ENCODE measurements around the gene HMGN1.

The HMGN1 gene

DNA sequence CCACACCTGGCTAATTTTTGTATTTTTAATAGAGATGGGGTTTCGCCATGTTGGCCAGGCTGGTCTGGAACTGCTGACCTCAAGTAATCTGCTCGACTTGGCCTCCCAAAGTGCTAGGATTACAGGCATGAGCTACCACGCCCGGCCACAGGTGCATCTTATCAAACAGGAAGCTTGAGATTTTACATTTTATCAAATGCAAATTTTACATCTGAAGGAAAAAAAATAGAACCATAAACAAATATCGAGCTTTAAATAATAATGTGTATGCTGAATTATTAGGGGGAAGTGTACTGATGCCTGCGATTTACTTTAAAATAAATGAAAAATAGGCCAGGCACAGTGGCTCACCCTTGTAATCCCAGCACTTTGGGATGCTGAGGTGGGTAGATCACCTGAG lies 18.9 kb downstream of the HMGN1 start:
- WGBS, 2 experiments (ENCODE audit: insufficient coverage in 2 of 2) = 88 to 94% methylated on average over 2 to 4 of the region's 6 CpGs
- no peak overlapping the region for H3K4me3 ChIP-seq (ENCODE audit: extremely low read depth, insufficient read depth, low read length, poor library complexity, severe bottlenecking)
- no peaks in the 10 kb centered on the region for H3K36me3 ChIP-seq (ENCODE audit: control insufficient read depth, insufficient read depth, low read length)
- no peak overlapping the region for H3K27ac ChIP-seq (ENCODE audit: low read depth, low read length, severe bottlenecking)
- no peaks in the 10 kb centered on the region for H3K4me1 ChIP-seq (ENCODE audit: control insufficient read depth, insufficient read depth, low read length, poor library complexity, severe bottlenecking)
- H3K9me3 ChIP-seq (ENCODE audit: control insufficient read depth, low read length) = no peaks in the 10 kb centered on the region

DNA sequence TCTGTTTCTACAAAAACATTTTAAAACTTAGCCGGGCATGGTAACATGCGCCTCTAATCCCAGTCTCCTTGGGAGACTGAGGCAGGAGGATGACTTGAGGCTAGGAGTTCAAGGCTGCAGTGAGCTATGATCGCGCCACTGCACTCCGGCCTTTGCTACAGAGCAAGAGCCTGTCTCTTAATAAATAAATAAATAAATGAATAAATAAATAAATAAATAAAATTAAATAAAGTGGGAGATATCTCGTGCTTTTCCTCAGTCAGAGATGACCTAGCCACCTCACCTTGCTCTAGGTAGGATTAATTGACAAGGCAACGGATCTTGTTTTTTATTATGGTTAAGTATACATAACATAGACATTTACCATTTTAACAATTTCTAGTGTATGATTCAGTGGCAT lies 21.2 kb downstream of the HMGN1 start:
- Histone ChIP-seq H3K27ac (ENCODE audit: low read depth, low read length, severe bottlenecking) (no peak overlapping the region), H3K9me3 (ENCODE audit: control insufficient read depth, low read length) (no peaks in the 10 kb centered on the region), H3K4me1 (ENCODE audit: control insufficient read depth, insufficient read depth, low read length, poor library complexity, severe bottlenecking) (no peaks in the 10 kb centered on the region), H3K4me3 (ENCODE audit: extremely low read depth, insufficient read depth, low read length, poor library complexity, severe bottlenecking) (no peak overlapping the region), H3K36me3 (ENCODE audit: control insufficient read depth, insufficient read depth, low read length) (no peaks in the 10 kb centered on the region)
- WGBS, 2 experiments (ENCODE audit: insufficient coverage in 2 of 2) = 85% methylated on average over 2 of the region's 7 CpGs; no CpG with 5 or more reads in 1 of the 2 experiments

DNA sequence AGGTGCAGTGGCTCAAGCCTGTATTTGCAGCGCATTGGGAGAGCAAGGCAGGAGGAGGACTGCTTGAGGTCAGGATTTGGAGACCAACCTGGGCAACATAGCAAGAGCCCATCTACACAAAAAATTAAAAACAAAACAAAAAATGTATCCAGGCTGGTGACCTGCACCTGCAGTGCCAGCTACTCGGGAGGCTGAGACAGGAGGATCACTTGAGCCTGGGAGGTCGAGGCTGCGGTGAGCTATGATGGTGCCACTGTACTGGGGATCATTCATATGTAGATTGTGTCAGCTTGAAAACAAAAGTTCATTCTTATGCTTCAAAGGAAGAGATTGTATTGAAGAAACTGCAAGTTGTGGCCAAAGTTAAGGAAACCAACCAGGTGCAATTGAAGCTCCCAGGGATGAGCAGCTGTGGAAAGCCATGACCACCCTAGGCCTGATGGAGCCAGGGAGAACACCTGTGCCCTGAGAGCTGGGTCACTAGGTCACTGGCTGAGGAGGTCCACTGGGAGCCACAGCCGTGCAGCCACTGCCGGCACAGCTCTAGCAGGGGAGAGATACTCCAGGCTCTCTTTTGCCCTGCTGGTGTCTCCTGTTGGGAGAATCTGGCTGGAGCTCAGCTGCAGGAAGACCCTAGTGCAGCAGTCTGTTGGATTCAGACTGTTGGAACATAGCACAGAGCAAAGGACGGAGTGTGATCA lies 22.1 kb downstream of the HMGN1 start:
- Histone ChIP-seq H3K4me1 (ENCODE audit: control insufficient read depth, insufficient read depth, low read length, poor library complexity, severe bottlenecking) (no peaks in the 10 kb centered on the region), H3K27ac (ENCODE audit: low read depth, low read length, severe bottlenecking) (no peak overlapping the region), H3K9me3 (ENCODE audit: control insufficient read depth, low read length) (no peaks in the 10 kb centered on the region), H3K4me3 (ENCODE audit: extremely low read depth, insufficient read depth, low read length, poor library complexity, severe bottlenecking) (no peak overlapping the region), H3K36me3 (ENCODE audit: control insufficient read depth, insufficient read depth, low read length) (no peaks in the 10 kb centered on the region)
- 87 to 90% methylated on average over 5 of the region's 7 CpGs for WGBS, 2 experiments (ENCODE audit: insufficient coverage in 2 of 2)

DNA sequence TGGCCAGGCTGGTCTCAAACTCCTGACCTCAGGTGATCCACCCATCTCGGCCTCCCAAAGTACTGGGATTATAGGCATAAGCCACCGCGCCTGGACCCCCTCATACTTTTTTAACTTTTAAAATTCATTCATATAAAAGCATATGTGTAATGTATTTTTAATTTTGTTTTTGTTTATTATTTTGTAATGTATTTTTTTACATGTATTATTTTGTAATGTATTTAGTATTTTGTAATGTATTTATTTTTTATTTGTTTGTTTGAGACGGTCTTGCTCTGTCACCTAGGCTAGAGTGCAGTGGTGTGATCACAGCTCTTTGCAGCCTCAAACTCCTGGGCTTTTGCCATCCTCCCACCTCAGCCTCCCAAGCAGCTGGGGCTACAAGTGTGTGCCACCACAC lies 23.4 kb downstream of the HMGN1 start:
- Histone ChIP-seq H3K27ac (ENCODE audit: low read depth, low read length, severe bottlenecking) (no peak overlapping the region), H3K4me1 (ENCODE audit: control insufficient read depth, insufficient read depth, low read length, poor library complexity, severe bottlenecking) (no peaks in the 10 kb centered on the region), H3K4me3 (ENCODE audit: extremely low read depth, insufficient read depth, low read length, poor library complexity, severe bottlenecking) (no peak overlapping the region), H3K36me3 (ENCODE audit: control insufficient read depth, insufficient read depth, low read length) (no peaks in the 10 kb centered on the region), H3K9me3 (ENCODE audit: control insufficient read depth, low read length) (no peaks in the 10 kb centered on the region)
- WGBS, 2 experiments (ENCODE audit: insufficient coverage in 2 of 2) = no CpG with 5 or more reads among the region's 4 CpGs

DNA sequence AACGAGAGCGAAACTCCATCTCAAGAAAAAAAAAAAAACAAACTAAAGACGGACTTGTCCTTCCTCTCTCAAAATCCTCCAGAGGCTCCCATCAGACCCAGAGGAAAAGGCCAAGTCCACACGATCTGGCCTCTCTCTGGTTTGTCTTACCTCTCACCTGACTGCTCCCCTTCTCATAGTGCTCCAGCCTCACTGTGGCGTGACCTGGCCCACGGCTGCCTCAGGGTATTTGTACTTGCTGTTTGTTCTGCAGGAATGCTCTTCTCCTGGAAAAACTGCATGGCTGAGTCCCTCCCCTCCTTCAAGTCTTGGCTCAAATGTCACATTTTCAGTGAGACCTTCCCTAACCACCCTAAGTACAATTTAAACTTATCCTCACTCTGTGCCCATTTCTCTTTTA lies 27.5 kb downstream of the HMGN1 start:
- H3K9me3 ChIP-seq (ENCODE audit: control insufficient read depth, low read length) = no peaks in the 10 kb centered on the region
- H3K4me3 ChIP-seq (ENCODE audit: extremely low read depth, insufficient read depth, low read length, poor library complexity, severe bottlenecking) = no peak overlapping the region
- peaks cover 3% of the 10 kb centered on the region for H3K4me1 ChIP-seq (ENCODE audit: control insufficient read depth, insufficient read depth, low read length, poor library complexity, severe bottlenecking)
- WGBS, 2 experiments (ENCODE audit: insufficient coverage in 2 of 2) = 92 to 93% methylated on average over 5 to 6 of the region's 6 CpGs
- no peak overlapping the region for H3K27ac ChIP-seq (ENCODE audit: low read depth, low read length, severe bottlenecking)
- no peaks in the 10 kb centered on the region for H3K36me3 ChIP-seq (ENCODE audit: control insufficient read depth, insufficient read depth, low read length)

DNA sequence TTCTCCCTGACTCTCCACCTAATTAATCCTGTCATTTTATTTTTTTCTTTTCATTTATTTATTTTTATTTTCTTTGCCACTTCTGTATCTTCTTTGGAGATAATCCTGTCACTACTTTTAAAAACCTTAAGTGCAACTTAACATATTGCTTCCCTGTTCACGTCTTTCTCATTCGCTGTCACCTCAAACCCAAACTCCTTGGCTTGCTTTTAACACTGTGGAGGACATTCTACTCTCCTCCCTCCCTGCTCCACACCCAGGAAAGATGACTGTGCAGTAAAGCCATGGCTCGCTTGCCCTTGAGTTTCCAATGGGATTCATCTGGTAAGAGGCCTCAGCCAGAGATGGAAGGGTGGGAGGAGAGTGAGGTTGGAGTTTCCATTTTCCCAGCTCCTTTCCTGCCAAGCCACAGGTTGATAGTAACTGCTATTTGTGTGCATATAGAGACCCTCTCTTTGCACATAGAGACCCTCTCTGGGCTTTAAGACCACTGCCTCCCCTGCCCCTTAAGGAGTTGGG lies 29.0 kb downstream of the HMGN1 start:
- WGBS, 2 experiments (ENCODE audit: insufficient coverage in 2 of 2) = 100% methylated on average over 2 of the region's 3 CpGs; no CpG with 5 or more reads in 1 of the 2 experiments
- Histone ChIP-seq H3K4me1 (ENCODE audit: control insufficient read depth, insufficient read depth, low read length, poor library complexity, severe bottlenecking) (peaks cover 4% of the 10 kb centered on the region), H3K36me3 (ENCODE audit: control insufficient read depth, insufficient read depth, low read length) (no peaks in the 10 kb centered on the region), H3K9me3 (ENCODE audit: control insufficient read depth, low read length) (no peaks in the 10 kb centered on the region), H3K27ac (ENCODE audit: low read depth, low read length, severe bottlenecking) (no peak overlapping the region), H3K4me3 (ENCODE audit: extremely low read depth, insufficient read depth, low read length, poor library complexity, severe bottlenecking) (no peak overlapping the region)

DNA sequence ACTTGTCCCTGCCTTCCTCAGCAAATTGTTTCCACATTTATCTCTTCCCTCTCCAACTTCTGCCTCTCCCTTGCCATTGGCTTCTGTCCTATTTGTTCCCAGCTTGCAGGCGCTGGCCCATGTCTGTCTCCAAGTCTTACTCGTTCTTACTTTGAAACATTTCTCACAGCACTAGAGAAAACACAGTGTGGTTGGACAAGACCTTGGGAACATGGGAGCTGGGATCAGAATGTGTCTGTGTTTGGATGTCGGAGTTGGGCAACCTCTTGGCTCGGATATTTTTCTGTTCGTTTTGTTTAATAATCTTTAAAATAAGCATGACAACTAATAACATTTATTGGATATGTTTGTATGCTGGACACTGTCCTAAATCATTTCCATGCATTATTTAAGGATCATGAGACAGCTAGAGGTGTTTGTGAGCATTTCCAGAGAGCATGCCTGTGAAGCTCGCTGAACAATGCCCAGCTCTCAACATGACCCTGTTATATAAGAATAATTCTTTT lies 29.6 kb downstream of the HMGN1 start:
- 80% methylated on average over 2 of the region's 6 CpGs; no CpG with 5 or more reads in 1 of the 2 experiments for WGBS, 2 experiments (ENCODE audit: insufficient coverage in 2 of 2)
- Histone ChIP-seq H3K27ac (ENCODE audit: low read depth, low read length, severe bottlenecking) (no peak overlapping the region), H3K4me3 (ENCODE audit: extremely low read depth, insufficient read depth, low read length, poor library complexity, severe bottlenecking) (no peak overlapping the region), H3K36me3 (ENCODE audit: control insufficient read depth, insufficient read depth, low read length) (no peaks in the 10 kb centered on the region), H3K9me3 (ENCODE audit: control insufficient read depth, low read length) (no peaks in the 10 kb centered on the region), H3K4me1 (ENCODE audit: control insufficient read depth, insufficient read depth, low read length, poor library complexity, severe bottlenecking) (peaks cover 7% of the 10 kb centered on the region)

DNA sequence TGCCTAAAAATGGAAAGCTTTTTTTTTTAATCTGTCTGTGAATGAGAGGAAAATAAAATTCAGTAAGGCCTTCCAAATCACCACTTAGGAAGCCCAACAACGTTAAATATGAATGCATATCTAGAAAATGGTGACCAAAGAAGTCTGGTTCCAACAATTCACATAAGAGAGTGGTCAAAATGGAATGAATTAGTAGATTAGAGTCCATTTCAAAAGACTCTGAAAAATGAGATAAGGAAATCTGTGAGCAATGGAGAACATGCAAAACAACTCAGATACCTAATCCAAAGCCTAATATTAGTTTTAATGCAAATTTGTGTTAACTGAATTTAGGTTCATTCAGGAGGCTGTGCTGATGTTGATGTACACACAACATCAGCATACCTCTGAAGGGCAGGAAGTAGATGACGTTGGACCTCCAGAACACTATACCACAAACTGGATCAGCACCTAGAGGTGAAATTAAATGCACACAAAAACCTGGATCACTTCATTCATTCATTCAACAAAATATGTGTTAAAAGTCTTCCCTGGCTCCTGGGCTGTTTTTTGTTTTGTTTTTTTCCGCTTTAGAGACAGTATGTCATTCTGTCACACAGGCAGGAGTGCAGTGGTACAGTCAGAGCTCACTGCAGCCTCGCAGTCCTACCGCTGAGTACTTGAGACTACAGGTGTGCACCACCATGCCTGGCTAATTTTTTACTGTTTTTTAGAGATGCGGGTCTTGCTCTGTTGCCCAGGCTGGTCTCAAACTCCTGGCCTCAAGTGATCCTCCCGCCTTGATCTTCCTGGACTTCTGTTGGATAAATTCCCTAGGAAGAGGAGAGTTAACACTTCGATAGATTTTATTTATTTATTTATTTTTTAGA lies 30.6 kb downstream of the HMGN1 start:
- Histone ChIP-seq H3K9me3 (ENCODE audit: control insufficient read depth, low read length) (no peaks in the 10 kb centered on the region), H3K4me3 (ENCODE audit: extremely low read depth, insufficient read depth, low read length, poor library complexity, severe bottlenecking) (no peak overlapping the region), H3K36me3 (ENCODE audit: control insufficient read depth, insufficient read depth, low read length) (no peaks in the 10 kb centered on the region), H3K27ac (ENCODE audit: low read depth, low read length, severe bottlenecking) (no peak overlapping the region), H3K4me1 (ENCODE audit: control insufficient read depth, insufficient read depth, low read length, poor library complexity, severe bottlenecking) (peaks cover 7% of the 10 kb centered on the region)
- WGBS, 2 experiments (ENCODE audit: insufficient coverage in 2 of 2) = 98 to 99% methylated on average over 4 to 6 of the region's 8 CpGs

DNA sequence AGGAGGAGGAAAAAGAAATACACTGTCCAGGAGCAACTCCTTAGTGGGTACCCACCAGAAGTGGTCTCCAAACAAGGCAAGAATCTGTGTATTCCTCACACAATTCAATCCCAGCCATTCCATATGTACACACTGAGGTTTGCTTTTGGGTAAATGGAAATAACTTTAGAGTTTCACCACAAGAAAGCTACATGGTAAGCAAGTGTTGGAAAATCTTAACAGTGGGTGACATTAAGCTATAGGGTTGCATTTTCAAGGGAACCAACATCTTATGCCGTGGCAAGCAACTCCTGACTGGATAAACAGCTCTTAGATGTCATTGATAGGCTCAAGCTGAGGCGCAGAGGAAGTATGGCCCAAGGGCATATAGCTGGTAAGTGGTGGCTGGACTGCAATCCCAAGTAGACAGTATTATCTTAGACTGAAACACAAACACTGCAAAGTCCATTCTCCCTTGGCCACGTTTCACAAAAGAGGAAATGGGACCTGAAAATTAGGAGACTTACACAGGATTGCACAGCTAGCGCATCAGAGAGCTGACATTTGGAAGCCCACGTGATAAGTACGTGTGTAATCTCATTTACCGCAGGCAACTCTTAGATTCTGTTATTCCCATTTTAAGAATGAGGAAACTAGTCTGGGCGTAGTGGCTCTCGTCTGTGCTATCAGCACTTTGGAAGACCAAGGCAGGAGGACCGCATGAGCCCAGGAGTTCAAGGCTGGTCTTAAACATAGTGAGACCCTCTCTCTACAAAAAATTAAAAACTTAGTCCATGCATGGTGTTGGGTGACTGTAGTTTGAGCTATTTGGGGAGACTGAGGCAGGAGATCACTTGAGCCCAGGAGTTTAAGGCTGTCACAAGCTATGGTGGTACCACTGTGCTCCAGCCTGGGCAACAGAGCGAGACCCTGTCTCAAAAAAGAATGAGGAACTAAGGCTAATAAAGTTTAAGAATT lies 31.5 kb downstream of the HMGN1 start:
- no peak overlapping the region for H3K27ac ChIP-seq (ENCODE audit: low read depth, low read length, severe bottlenecking)

DNA sequence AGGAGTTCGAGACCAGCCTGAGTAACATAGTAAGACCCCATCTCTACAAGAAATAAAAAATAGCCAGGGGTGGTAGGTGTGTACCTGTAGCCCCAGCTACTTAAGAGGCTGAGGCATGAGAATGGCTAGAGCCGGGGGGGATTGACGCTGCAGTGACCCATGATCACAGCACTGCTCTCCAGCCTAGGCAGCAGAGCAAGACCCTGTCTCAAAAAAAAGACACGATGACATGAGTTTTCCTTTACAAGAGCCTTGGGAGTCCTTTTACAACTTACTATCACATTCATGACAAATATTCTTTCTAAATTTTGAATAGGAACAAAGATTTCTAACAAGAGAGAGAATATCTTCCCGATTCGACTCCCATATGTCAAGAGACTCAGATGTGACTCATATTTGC lies 32.2 kb downstream of the HMGN1 start:
- Histone ChIP-seq H3K4me3 (ENCODE audit: extremely low read depth, insufficient read depth, low read length, poor library complexity, severe bottlenecking) (no peak overlapping the region), H3K9me3 (ENCODE audit: control insufficient read depth, low read length) (no peaks in the 10 kb centered on the region), H3K27ac (ENCODE audit: low read depth, low read length, severe bottlenecking) (no peak overlapping the region), H3K4me1 (ENCODE audit: control insufficient read depth, insufficient read depth, low read length, poor library complexity, severe bottlenecking) (peaks cover 10% of the 10 kb centered on the region), H3K36me3 (ENCODE audit: control insufficient read depth, insufficient read depth, low read length) (peaks cover 2% of the 10 kb centered on the region)
- 80 to 91% methylated on average over 3 of the region's 6 CpGs for WGBS, 2 experiments (ENCODE audit: insufficient coverage in 2 of 2)

More for the DNA sequence above, 31.5 kb downstream of the HMGN1 start:
- 90 to 94% methylated on average over 7 to 8 of the region's 11 CpGs for WGBS, 2 experiments (ENCODE audit: insufficient coverage in 2 of 2)
- Histone ChIP-seq H3K4me1 (ENCODE audit: control insufficient read depth, insufficient read depth, low read length, poor library complexity, severe bottlenecking) (peaks cover 7% of the 10 kb centered on the region), H3K9me3 (ENCODE audit: control insufficient read depth, low read length) (no peaks in the 10 kb centered on the region), H3K36me3 (ENCODE audit: control insufficient read depth, insufficient read depth, low read length) (no peaks in the 10 kb centered on the region), H3K4me3 (ENCODE audit: extremely low read depth, insufficient read depth, low read length, poor library complexity, severe bottlenecking) (no peak overlapping the region)
